GM12878 (cell line): ENCODE data around the gene KCNQ1. TPM values are rescaled to one million over a fixed set of nuclear protein-coding genes. Genes with fewer than 3 reads are reported as not detected.

Source experiments
- ATAC-seq: fragments of 200-7000 bp; cut with Tn5 transposase; 3 replicates; pipeline ENCODE4 v1.9.1; 2020; ENCODE audit warnings: mild to moderate bottlenecking, moderate library complexity
- BruUV-seq: library from RNA; stranded (reverse); fragments of 400-500 nt; replicated peaks from 2 replicates; lab custom pipeline; 2021; lab: Mats Ljungman, UMichigan
- CTCF ChIA-PET: fragments of 300-600 bp; sonication (Branson Sonifier 250); formaldehyde crosslinking; extraction: SDS; loops from one replicate; lab custom pipeline; 2021; ENCODE audit warnings: inconsistent platforms; lab: Yijun Ruan, JAX
- POLR2A ChIA-PET: fragments of 350-600 bp; formaldehyde crosslinking; extraction: SDS; loops from one replicate; lab custom pipeline; 2021; ENCODE audit warnings: inconsistent platforms; lab: Charles Lee
- RAD21 ChIA-PET: fragments of 300-600 bp; sonication (Branson Sonifier 250); formaldehyde crosslinking; loops from one replicate; lab custom pipeline; 2023; ENCODE audit warnings: antibody characterized with exemption; ENCODE audit not compliant: unreplicated experiment; lab: Charles Lee
- SMC1A ChIA-PET: fragments of 300-600 bp; sonication (Branson Sonifier 250); formaldehyde crosslinking; loops from one replicate; lab custom pipeline; 2023; ENCODE audit not compliant: unreplicated experiment, uncharacterized antibody; lab: Charles Lee
- DNase-seq: peaks from one replicate; pipeline ENCODE4 v3.0.0-alpha.2; 2011; ENCODE audit warnings: low read depth, low spot score
- FAIRE-seq: peaks from 3 replicates; lab custom pipeline; 2011; peaks lifted over from hg19 to GRCh38; lab: Jason Lieb, UNC
- H2AFZ ChIP-seq: 2 replicates; pipeline ENCODE4 v1.6.0; 2011; ENCODE audit warnings: low read depth, low read length, control low read depth; ENCODE audit not compliant: control insufficient read depth
- H3K27ac ChIP-seq: 2 replicates; pipeline ENCODE4 v1.5.1; 2011; ENCODE audit warnings: control low read depth; ENCODE audit not compliant: control insufficient read depth, insufficient read depth
- H3K27me3 ChIP-seq, 2 experiments: replicated peaks in 1 of 2; 2 replicates each; pipeline versions ENCODE4 v1.6.0 to v1.6.1; 2011; ENCODE audit warnings: low read length in 1 of 2; ENCODE audit not compliant: control insufficient read depth in 2 of 2, insufficient read depth in 2 of 2
- H3K36me3 ChIP-seq, 2 experiments: 2 replicates each; pipeline ENCODE4 v1.5.1; 2011; ENCODE audit warnings: low read length in 1 of 2; ENCODE audit not compliant: control insufficient read depth in 2 of 2, insufficient read depth in 2 of 2
- H3K4me1 ChIP-seq: 2 replicates; pipeline ENCODE4 v1.6.1; 2011; ENCODE audit warnings: mild to moderate bottlenecking, low read length, moderate library complexity, mixed read lengths; ENCODE audit not compliant: control insufficient read depth, insufficient read depth
- H3K4me2 ChIP-seq: 2 replicates; pipeline ENCODE4 v1.6.0; 2011; ENCODE audit warnings: control low read depth; ENCODE audit not compliant: control insufficient read depth, insufficient read depth
- H3K4me3 ChIP-seq: fragments of 200-600 bp; sonication (generic); 2 replicates; pipeline ENCODE4 v1.5.1; 2016
- H3K79me2 ChIP-seq: 2 replicates; pipeline ENCODE4 v1.6.0; 2011; ENCODE audit warnings: low read length; ENCODE audit not compliant: control insufficient read depth, insufficient read depth
- H3K9ac ChIP-seq: 2 replicates; pipeline ENCODE4 v1.8.0; 2011; ENCODE audit warnings: low read length, control low read depth, mixed read lengths; ENCODE audit not compliant: control insufficient read depth, insufficient read depth
- H3K9me3 ChIP-seq: replicated peaks from 3 replicates; pipeline ENCODE4 v1.5.1; 2011; ENCODE audit warnings: mild to moderate bottlenecking, low read length; ENCODE audit not compliant: control insufficient read depth, insufficient read depth
- H4K20me1 ChIP-seq: 2 replicates; pipeline ENCODE4 v1.6.0; 2011; ENCODE audit not compliant: control insufficient read depth, insufficient read depth
- CHD1 ChIP-seq: IDR thresholded peaks from 2 replicates; pipeline ENCODE4 v1.6.1; 2012; ENCODE audit warnings: low read depth, low read length, improper control_type of control experiment
- EZH2 ChIP-seq: IDR thresholded peaks from 2 replicates; pipeline ENCODE4 v1.6.1; 2012; ENCODE audit warnings: low read depth, mild to moderate bottlenecking, control low read depth, inconsistent platforms, low read length, borderline replicate concordance; ENCODE audit not compliant: control insufficient read depth
- GATAD2B ChIP-seq: fragments of 450-650 bp; conservative IDR thresholded peaks from 2 replicates; pipeline ENCODE4 v1.6.1; 2017; ENCODE audit warnings: low read depth, mild to moderate bottlenecking, moderate library complexity
- HDAC6 ChIP-seq: fragments of 200-600 bp; sonication (generic); IDR thresholded peaks from one replicate; pipeline ENCODE4 v1.8.0; 2017; ENCODE audit warnings: antibody characterized with exemption; ENCODE audit not compliant: unreplicated experiment
- HSF1 ChIP-seq: fragments of 150-350 bp; IDR thresholded peaks from 2 replicates; pipeline ENCODE4 v1.6.1; 2014; ENCODE audit warnings: mild to moderate bottlenecking, low read depth, low read length
- NFXL1 ChIP-seq: fragments of 450-650 bp; IDR thresholded peaks from 2 replicates; pipeline ENCODE4 v1.6.1; 2017; ENCODE audit warnings: antibody characterized with exemption, mild to moderate bottlenecking, borderline replicate concordance
- NRF1 ChIP-seq: conservative IDR thresholded peaks from 2 replicates; pipeline ENCODE4 v1.6.1; 2011; ENCODE audit warnings: mild to moderate bottlenecking, low read depth, low read length, improper control_type of control experiment
- RBBP5 ChIP-seq: fragments of 200-600 bp; sonication (generic); conservative IDR thresholded peaks from 2 replicates; pipeline ENCODE4 v1.6.1; 2016
- RELA ChIP-seq: fragments of 450-650 bp; IDR thresholded peaks from 2 replicates; pipeline ENCODE4 v1.8.0; 2014; ENCODE audit warnings: borderline replicate concordance; ENCODE audit not compliant: partially characterized antibody
- RFX5 ChIP-seq: IDR thresholded peaks from 2 replicates; pipeline ENCODE4 v1.6.1; 2011; ENCODE audit warnings: low read depth, low read length, improper control_type of control experiment
- USF2 ChIP-seq: IDR thresholded peaks from 2 replicates; pipeline ENCODE4 v1.6.1; 2011; ENCODE audit warnings: low read depth, low read length, improper control_type of control experiment, borderline replicate concordance
- ZNF274 ChIP-seq: IDR thresholded peaks from one replicate; pipeline ENCODE4 v1.8.0; 2011; ENCODE audit not compliant: insufficient read length, insufficient read depth
- ZNF687 ChIP-seq: fragments of 450-650 bp; IDR thresholded peaks from 2 replicates; pipeline ENCODE4 v1.6.1; 2017; ENCODE audit warnings: mild to moderate bottlenecking, moderate library complexity
- WGBS: methylation state at CpG from one replicate; pipeline ENCODE4 v1.1.6; 2016; ENCODE audit warnings: low lambda C conversion rate; ENCODE audit not compliant: insufficient replicate concordance, insufficient coverage; ENCODE audit errors: missing lambda C conversion rate; 5-methylcytosine and 5-hydroxymethylcytosine counted together
- in situ Hi-C: fragments of 300-500 bp; cut with MboI; formaldehyde crosslinking; loops from 9 replicates; pipeline ENCODE4 v1.14.3; 2018; ENCODE audit warnings: mixed read lengths
- intact Hi-C: fragments of 100-400 bp; cut with micrococcal nuclease; formaldehyde crosslinking; loops from one replicate; pipeline ENCODE4 v1.14.2; 2022; ENCODE audit not compliant: unreplicated experiment
- polyA plus RNA-seq, 11 experiments: library from polyadenylated mRNA; depleted of rRNA in 4 of 11; unstranded in 6 of 11; stranded (reverse) in 5 of 11; fragments of >200 nt; fragmentation: Nextera tagmentation in 4 of 11; fragmentation: Illumina TruSeq in 1 of 11; extraction: Ambion mirVana in 4 of 11; extraction: Trizol in 1 of 11; gene quantifications; 1 replicate in 1 of 11; 2 replicates in 10 of 11; pipeline versions ENCODE4 v1.2.1 to v1.2.3, GENCODE V29; 2011 to 2016; ENCODE audit warnings: inconsistent platforms in 2 of 11, missing spikeins in 2 of 11, low read depth in 1 of 11
- total RNA-seq, 4 experiments: library from RNA; depleted of rRNA in 3 of 4; stranded (reverse); fragments of >200 nt in 3 of 4; fragmentation: Illumina TruSeq in 1 of 4; extraction: Trizol in 1 of 4; gene quantifications; 2 replicates each; pipeline versions ENCODE4 v1.2.1 to v1.2.3, GENCODE V29; 2013 to 2021

The KCNQ1 gene
- total and polyA plus RNA-seq, 10 of the 15 experiments (the other 5 are each of a cell fraction or from before 2014, with no cell fraction given), result 0.03 to 0.15 (median 0.12) TPM; not detected in 7

- no peak overlapping the region for H3K4me2 ChIP-seq
- ChIA-PET CTCF (interaction anchor here (9.5 kb wide), 1 partner anchor 120 kb away, joined by 271 read pairs; the partner anchor contains the start of genes C11orf21 and TSPAN32), POLR2A (no interaction called here), SMC1A (no interaction called here), RAD21 (interaction anchor here (7.3 kb wide), 1 partner anchor 119 kb away, joined by 187 read pairs; the partner anchor contains the start of genes C11orf21 and TSPAN32)
- WGBS, result 27% methylated on average over 14 of the region's 14 CpGs
- H3K36me3 ChIP-seq, result no peaks in the 10 kb centered on the region
- BruUV-seq, result no TSS peak
- in situ Hi-C loops, result no loop called here
- DNase-seq (no peak), FAIRE-seq (no peak), ATAC-seq (no peak)
- no peaks in the 10 kb centered on the region for H4K20me1 ChIP-seq
- H3K4me3 ChIP-seq, result no peak overlapping the region
- TF ChIP-seq HSF1 (no peak), NRF1 (no peak), EZH2 (no peak), CHD1 (no peak), HDAC6 (no peak), RELA (no peak), RBBP5 (no peak), GATAD2B (no peak), ZNF687 (no peak), RFX5 (no peak), ZNF274 (no peak), USF2 (no peak), NFXL1 (no peak)
- H3K9me3 ChIP-seq, result no peaks in the 10 kb centered on the region
- H2AFZ ChIP-seq, result no peak overlapping the region
- H3K79me2 ChIP-seq, result no peaks in the 10 kb centered on the region
- H3K27ac ChIP-seq, result no peak overlapping the region
- no peaks in the 10 kb centered on the region for H3K27me3 ChIP-seq
- no peaks in the 10 kb centered on the region for H3K4me1 ChIP-seq
- no peak overlapping the region for H3K9ac ChIP-seq
- intact Hi-C loops, result loop anchor here (10.0 kb wide), 1 partner anchor 62 kb away; no protein-coding TSS in a partner anchor
Observed at GRCh38 chr11:2422461-2423156, 22.2 kb upstream of the KCNQ1 start.
